MM.1S (cell line): ENCODE results near the gene TTC39C.

ENCODE experiments used
- CTCF ChIP-seq: fragments of 300-600 bp; sonication (generic); IDR thresholded peaks from 2 replicates; pipeline ENCODE4 v1.5.1; 2016; ENCODE audit warnings: antibody characterized with exemption, low read length, mixed read lengths
- EZH2phosphoT487 ChIP-seq: fragments of 300-600 bp; sonication (generic); IDR thresholded peaks from 2 replicates; pipeline ENCODE4 v1.6.1; 2018; ENCODE audit warnings: antibody characterized with exemption, low read length

GRCh38 chr18:24065906-24066305 lies 51.4 kb downstream of the TTC39C start:
- TF ChIP-seq CTCF, result no peak
- TF ChIP-seq EZH2phosphoT487, result no peak
